ENCODE measurements around the gene HHAT.

GRCh38 chr1:210367566-210367965 lies 38.9 kb downstream of the HHAT start:
- TF ChIP-seq MYBL2 (IDR thresholded peaks at IDR 0.05; ENCODE audit: low read depth) (no peak), MYBL2 (CRISPR knock-in tag; IDR thresholded peaks at IDR 0.05; ENCODE audit: borderline replicate concordance) (no peak), STAT5B (CRISPR knock-in tag; IDR thresholded peaks at IDR 0.05) (no peak), SMC3 (conservative IDR thresholded peaks at IDR 0.05; ENCODE audit: insufficient read depth, low read depth, low read length) (no peak), POLR2A (conservative IDR thresholded peaks at IDR 0.05) (no peak), RCOR1 (IDR thresholded peaks at IDR 0.05; ENCODE audit: borderline replicate concordance in 1 of 2, low read depth in 2 of 2, low read length in 2 of 2) (no peak), PHF8 (IDR thresholded peaks at IDR 0.05; ENCODE audit: borderline replicate concordance, low read length) (no peak), CTCF (IDR thresholded peaks at IDR 0.05 in 2 of 3, conservative IDR thresholded peaks at IDR 0.05 in 1 of 3; ENCODE audit: insufficient read depth in 2 of 3, low read depth in 1 of 3, low read length in 3 of 3) (no peak), DEAF1 (CRISPR knock-in tag; IDR thresholded peaks at IDR 0.05) (no peak), ZFX (CRISPR knock-in tag; IDR thresholded peaks at IDR 0.05) (no peak), MEIS2 (IDR thresholded peaks at IDR 0.05; ENCODE audit: partially characterized antibody) (no peak), MYC (IDR thresholded peaks at IDR 0.05; ENCODE audit: low read depth, low read length) (no peak), MYC (CRISPR knock-in tag; IDR thresholded peaks at IDR 0.05; ENCODE audit: borderline replicate concordance, low read depth) (no peak), SIX5 (IDR thresholded peaks at IDR 0.05; ENCODE audit: borderline replicate concordance in 1 of 2, insufficient read depth in 1 of 2, low read depth in 1 of 2, low read length in 2 of 2) (no peak), SMARCB1 (IDR thresholded peaks at IDR 0.05; ENCODE audit: insufficient read length, low read depth) (no peak)
